Measurements from ENCODE around the gene WDR35.

Gene WDR35

DNA sequence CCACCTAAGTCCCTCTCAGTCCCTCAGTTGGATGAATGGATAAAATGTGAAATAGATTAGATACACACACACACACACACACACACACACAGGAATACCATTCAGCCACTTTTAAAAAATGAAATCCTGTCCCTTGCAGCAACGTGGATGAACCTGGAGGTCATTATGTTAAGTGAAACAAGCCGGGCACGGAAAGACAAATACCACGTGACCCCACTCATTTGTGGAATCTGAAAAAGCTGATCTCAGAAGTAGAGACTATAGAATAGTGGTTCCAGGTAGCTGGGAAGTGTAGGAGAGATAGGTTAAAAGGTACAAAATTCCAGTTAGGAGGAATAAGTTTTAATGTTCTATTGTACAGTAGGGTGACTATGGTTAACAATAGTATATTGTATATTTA lies 119.1 kb downstream of the WDR35 start:
- no peak for DNase-seq (ENCODE audit: low read depth in 2 of 2)

GRCh38 chr2:19868701-19869580 lies 121.0 kb downstream of the WDR35 start:
- DNase-seq (ENCODE audit: low read depth in 2 of 2): peak; percentile 33 to 42

- no peak for DNase-seq (ENCODE audit: low read depth in 2 of 2)
Observed at GRCh38 chr2:19868224-19868623, 121.7 kb downstream of the WDR35 start.

DNA sequence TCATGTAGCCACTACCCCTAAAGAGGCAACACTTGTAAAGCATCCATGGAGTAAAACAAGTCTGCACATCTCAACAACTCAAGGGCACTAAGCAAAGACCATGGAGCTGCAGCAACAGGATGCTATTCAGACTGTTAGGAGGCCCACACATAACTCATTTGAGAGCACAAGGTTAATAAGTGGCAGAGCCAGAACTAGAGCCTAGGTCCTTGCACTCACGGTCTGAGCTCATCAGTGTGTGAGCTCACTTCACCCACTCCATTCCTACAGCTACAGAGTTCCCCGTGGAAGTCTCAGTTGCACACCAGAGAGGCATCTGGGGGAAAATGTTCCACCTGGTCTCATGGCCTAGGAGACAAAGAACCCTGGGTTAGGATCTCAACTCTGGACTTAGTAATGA lies 123.1 kb downstream of the WDR35 start:
- DNase-seq (ENCODE audit: low read depth in 2 of 2): no peak

DNA sequence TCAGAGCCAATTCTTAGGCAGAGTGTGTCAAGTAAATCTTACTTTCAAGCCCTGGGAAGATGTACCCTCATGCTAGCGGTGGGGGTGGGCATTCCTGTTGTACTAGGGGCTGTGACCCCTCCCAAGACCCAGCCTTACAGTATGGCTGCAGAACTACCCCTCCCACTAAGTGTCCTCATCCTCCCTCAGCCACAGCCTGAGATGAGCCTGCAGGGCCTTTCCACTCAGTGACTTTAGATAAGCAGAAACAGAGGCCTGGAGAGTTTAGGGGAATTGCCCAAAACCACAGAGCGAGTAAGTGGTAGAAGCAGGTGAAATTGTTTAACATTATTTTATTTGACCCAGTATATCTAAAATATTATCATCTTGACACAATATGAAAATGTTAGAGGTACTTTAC lies 124.8 kb downstream of the WDR35 start:
- no peak for DNase-seq (ENCODE audit: low read depth in 2 of 2)

DNA sequence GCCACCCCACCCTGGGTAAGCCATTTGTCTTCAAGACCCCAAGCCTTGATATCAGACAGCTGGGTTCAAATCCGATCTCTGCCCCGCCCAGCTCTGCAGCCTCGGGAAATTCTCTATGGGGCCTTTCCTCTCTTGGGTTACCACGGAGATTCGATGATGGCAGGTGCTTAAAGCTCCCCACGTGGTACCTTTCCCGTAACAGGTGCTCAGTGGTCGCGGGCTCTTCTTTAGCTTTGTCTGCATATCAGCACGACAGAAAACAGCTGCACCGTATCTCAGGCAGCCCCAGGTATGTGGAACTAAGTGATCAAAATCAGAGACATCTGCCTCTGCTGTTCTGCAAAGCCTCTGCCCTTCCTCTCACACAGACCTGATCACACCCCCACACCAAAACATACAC lies 125.5 kb downstream of the WDR35 start:
- DNase-seq (ENCODE audit: low read depth in 2 of 2): no peak

DNA sequence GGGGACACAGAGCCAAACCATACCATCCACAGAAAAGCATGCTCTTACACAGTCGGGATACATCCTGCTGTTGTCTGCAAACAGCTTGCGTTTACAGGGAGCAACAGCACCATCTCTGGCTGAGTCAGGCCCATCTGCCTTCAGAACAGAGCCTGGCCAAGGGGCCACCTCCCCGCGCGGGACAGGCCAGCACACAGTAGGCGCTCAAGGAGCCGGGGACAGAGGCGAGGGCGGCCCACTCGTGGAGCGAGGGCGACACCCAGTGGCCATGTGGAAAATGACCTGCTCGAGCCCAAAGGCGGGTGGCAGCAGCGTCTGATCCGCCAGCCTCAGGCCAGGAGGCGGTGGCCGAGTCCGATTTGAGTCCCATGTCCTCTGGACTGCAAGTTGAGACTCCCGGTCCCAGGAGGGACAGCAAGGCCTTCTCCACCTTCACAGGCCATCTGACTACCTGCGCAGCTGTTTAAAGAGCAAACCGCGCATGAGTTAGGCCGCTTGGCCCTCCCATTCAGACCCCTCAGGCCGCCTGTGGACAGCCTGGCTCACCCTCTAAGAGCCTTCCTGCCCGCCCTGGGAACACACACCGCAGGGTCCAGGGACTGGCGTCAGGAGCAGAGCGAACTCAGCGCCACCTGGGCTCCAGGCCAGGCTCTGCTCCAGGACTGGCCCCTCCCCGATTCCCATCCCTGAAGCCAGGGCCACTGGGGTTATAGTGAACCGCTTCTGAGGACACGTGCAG lies 126.4 kb downstream of the WDR35 start:
- peak; percentile 21 to 22 for DNase-seq (ENCODE audit: low read depth in 2 of 2)

- no peak for DNase-seq (ENCODE audit: low read depth in 2 of 2)
Observed at GRCh38 chr2:19861813-19862212, 128.1 kb downstream of the WDR35 start.
